GM06990 (cell line): Measurements from ENCODE around the gene RPL38.

Experiments used
- DNase-seq: peaks from one replicate; pipeline ENCODE4 v3.0.0-alpha.2; 2011; ENCODE audit not compliant: insufficient read length; ENCODE audit errors: extremely low read depth
- H3K27me3 ChIP-seq: replicated peaks from 2 replicates; pipeline ENCODE4 v1.6.0; 2011; ENCODE audit warnings: low read length; ENCODE audit not compliant: control insufficient read depth, insufficient read depth
- H3K36me3 ChIP-seq: 2 replicates; pipeline ENCODE4 v1.5.1; 2011; ENCODE audit warnings: low read length; ENCODE audit not compliant: control insufficient read depth, insufficient read depth
- H3K4me3 ChIP-seq: replicated peaks from 2 replicates; pipeline ENCODE4 v1.5.1; 2011; ENCODE audit warnings: low read depth, mild to moderate bottlenecking, control low read depth, low read length
- CTCF ChIP-seq: IDR thresholded peaks from 2 replicates; pipeline ENCODE4 v1.5.1; 2011; ENCODE audit warnings: low read length, control low read depth, mild to moderate bottlenecking, inconsistent platforms; ENCODE audit not compliant: insufficient read depth, poor library complexity, severe bottlenecking

The RPL38 gene

GRCh38 chr17:74249590-74250270, 46.3 kb downstream of the RPL38 start:
- Histone ChIP-seq H3K27me3 (no peaks in the 10 kb centered on the region), H3K4me3 (no peak overlapping the region), H3K36me3 (no peaks in the 10 kb centered on the region)
- TF ChIP-seq CTCF: no peak
- no peak for DNase-seq

GRCh38 chr17:74250324-74250995, 47.0 kb downstream of the RPL38 start:
- DNase-seq: no peak
- TF ChIP-seq CTCF: no peak
- Histone ChIP-seq H3K27me3 (no peaks in the 10 kb centered on the region), H3K36me3 (no peaks in the 10 kb centered on the region), H3K4me3 (no peak overlapping the region)

- no peak for DNase-seq
- Histone ChIP-seq H3K36me3 (no peaks in the 10 kb centered on the region), H3K4me3 (no peak overlapping the region), H3K27me3 (no peaks in the 10 kb centered on the region)
- no peak for TF ChIP-seq CTCF
These were observed 47.6 kb downstream of the RPL38 start for GRCh38 chr17:74251051-74251450.

DNA sequence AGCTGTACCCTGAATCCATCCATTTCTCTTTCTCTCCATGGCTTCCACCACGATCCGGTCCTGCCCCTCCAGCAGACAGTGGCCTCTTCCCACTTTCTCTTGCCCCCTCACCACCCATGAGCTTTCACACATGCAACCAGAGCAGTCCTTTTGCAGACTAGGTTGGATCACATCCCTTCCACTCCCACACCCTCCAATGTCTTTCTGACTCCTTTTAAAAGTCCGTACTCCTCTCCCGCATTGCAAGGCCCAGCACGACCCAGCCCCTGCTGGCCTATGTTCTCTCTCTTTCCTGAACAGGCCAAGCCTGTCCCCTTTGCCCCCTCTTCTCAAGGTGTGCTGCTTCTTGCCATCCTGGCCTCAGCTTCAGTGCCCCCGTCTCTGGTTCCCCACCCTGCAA, 48.1 kb downstream of the RPL38 start:
- Histone ChIP-seq H3K36me3 (no peaks in the 10 kb centered on the region), H3K4me3 (no peak overlapping the region), H3K27me3 (no peaks in the 10 kb centered on the region)
- no peak for TF ChIP-seq CTCF
- no peak for DNase-seq

DNA sequence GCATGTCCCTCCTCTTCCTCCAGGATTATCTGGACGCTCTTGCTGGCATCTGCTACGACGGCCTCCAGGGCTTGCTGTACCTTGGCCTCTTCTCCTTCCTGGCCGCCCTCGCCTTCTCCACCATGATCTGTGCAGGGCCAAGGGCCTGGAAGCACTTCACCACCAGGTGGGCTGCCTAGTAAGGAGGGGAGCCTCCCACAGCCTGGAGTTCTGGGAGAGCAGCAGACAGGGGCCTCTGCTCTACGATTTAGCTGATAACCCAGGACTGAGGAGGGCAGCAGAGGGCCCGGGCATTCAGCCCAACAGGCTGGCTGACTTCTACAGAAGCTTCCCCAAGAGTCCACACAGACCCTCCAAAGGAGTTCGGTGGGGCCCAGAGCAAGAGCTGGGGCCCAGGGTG, 48.7 kb downstream of the RPL38 start:
- H3K27me3 ChIP-seq: no peaks in the 10 kb centered on the region
- DNase-seq: no peak

More for the DNA sequence above, 48.7 kb downstream of the RPL38 start:
- no peak for TF ChIP-seq CTCF
- Histone ChIP-seq H3K36me3 (no peaks in the 10 kb centered on the region), H3K4me3 (no peak overlapping the region)
